H1 (cell line): ENCODE results near the gene SNAPC3. TPM values are rescaled to one million over a fixed set of nuclear protein-coding genes. Genes with fewer than 3 reads are reported as not detected.

Experiments used
- BACH1 ChIP-seq: IDR thresholded peaks from 2 replicates; pipeline ENCODE4 v1.6.1; 2012; ENCODE audit warnings: low read length, improper control_type of control experiment
- BRCA1 ChIP-seq: IDR thresholded peaks from 2 replicates; pipeline ENCODE4 v1.6.1; 2012; ENCODE audit warnings: low read depth, low read length, improper control_type of control experiment
- CBX5 ChIP-seq: fragments of 300-800, 300-1000 bp; sonication (generic); IDR thresholded peaks from 2 replicates; pipeline ENCODE4 v1.7.1; 2016; ENCODE audit warnings: antibody characterized with exemption, low read length, low read depth
- CEBPB ChIP-seq: IDR thresholded peaks from 2 replicates; pipeline ENCODE4 v1.6.1; 2012; ENCODE audit warnings: low read depth, low read length
- GABPA ChIP-seq: IDR thresholded peaks from 2 replicates; pipeline ENCODE4 v1.6.1; 2011; ENCODE audit warnings: mild to moderate bottlenecking, low read length, moderate library complexity, borderline replicate concordance; ENCODE audit not compliant: insufficient read depth
- SIX5 ChIP-seq: IDR thresholded peaks from 2 replicates; pipeline ENCODE4 v1.6.1; 2011; ENCODE audit warnings: mild to moderate bottlenecking, low read depth, low read length
- SUZ12 ChIP-seq: fragments of 200-600 bp; sonication (generic); IDR thresholded peaks from 2 replicates; pipeline ENCODE4 v1.6.1; 2012; ENCODE audit warnings: mild to moderate bottlenecking, inconsistent platforms, low read length, moderate library complexity, mixed read lengths
- TAF1 ChIP-seq: IDR thresholded peaks from 2 replicates; pipeline ENCODE4 v1.6.1; 2011; ENCODE audit warnings: mild to moderate bottlenecking, low read depth, low read length
- USF2 ChIP-seq: IDR thresholded peaks from 2 replicates; pipeline ENCODE4 v1.6.1; 2011; ENCODE audit warnings: low read length, improper control_type of control experiment
- polyA plus RNA-seq, 7 experiments: library from polyadenylated mRNA; depleted of rRNA in 3 of 7; stranded (reverse) in 5 of 7; unstranded in 2 of 7; fragments of >200 nt in 5 of 7; fragments of 200-250 nt in 2 of 7; gene quantifications; 1 replicate in 5 of 7; 2 replicates in 1 of 7; 4 replicates in 1 of 7; pipeline versions ENCODE4 v1.2.1 to v1.2.3, GENCODE V29; 2011 to 2013; ENCODE audit warnings: missing spikeins in 2 of 7, mixed read lengths in 2 of 7
- total RNA-seq: library from RNA; stranded (reverse); fragmentation: NEBNext Ultra II Directional; extraction: Animal tissue kit (Norgen Biotek cat#: 25700); gene quantifications from 2 replicates; pipeline ENCODE4 v1.2.1, GENCODE V29; 2021

Gene SNAPC3
- total and polyA plus RNA-seq, 2 of the 8 experiments (the other 6 are each of a cell fraction or from before 2014, with no cell fraction given), result 11.9 to 25.8 TPM

GRCh38 chr9:15498246-15498995 lies 75.7 kb downstream of the SNAPC3 start (continued):
- no peak for TF ChIP-seq CBX5
- no peak for TF ChIP-seq GABPA
- no peak for TF ChIP-seq USF2
- no peak for TF ChIP-seq CEBPB
- TF ChIP-seq TAF1, result no peak
- TF ChIP-seq SUZ12, result no peak
- no peak for TF ChIP-seq SIX5
- no peak for TF ChIP-seq BACH1
- no peak for TF ChIP-seq BRCA1
